Mesangial cell (primary cell): ENCODE results near the gene TRAF7. TPM values are rescaled to one million over a fixed set of nuclear protein-coding genes. Genes with fewer than 3 reads are reported as not detected.

Experiments
- total RNA-seq: library from RNA; depleted of rRNA; stranded (reverse); fragments of >200 nt; gene quantifications from 2 replicates; pipeline ENCODE4 v1.2.3, GENCODE V29; 2015

TRAF7 gene
- 84.1 and 96.6 TPM in 2 replicates for total RNA-seq

GRCh38 chr16:2155091-2155950 is at the start of gene TRAF7:
Gene TRAF7 (plus strand): TSS chr16:2155782. CDS start chr16:2163921, 8,139 bp downstream.

GRCh38 chr16:2135770-2136490 is 19.7 kb upstream of the TRAF7 start, which contains the start of gene PKD1:
Gene PKD1 (minus strand): TSS chr16:2135898. CDS start chr16:2135689, 209 bp downstream.

GRCh38 chr16:2147981-2148671 is 7.5 kb upstream of the TRAF7 start, which contains the start of gene RAB26:
Gene RAB26 (plus strand): TSS chr16:2148625. CDS start chr16:2148784, 159 bp downstream.

GRCh38 chr16:2196162-2196980 is 40.8 kb downstream of the TRAF7 start, which contains the start of gene CASKIN1:
Gene CASKIN1 (minus strand): TSS chr16:2196605. CDS start chr16:2196432, 173 bp downstream.

GRCh38 chr16:2205104-2205966 is 49.8 kb downstream of the TRAF7 start, which contains the start of gene MLST8:
Gene MLST8 (plus strand): TSS chr16:2205454. CDS start chr16:2206086, 632 bp downstream.

GRCh38 chr16:2210386-2211365 is 55.1 kb downstream of the TRAF7 start, which contains the start of gene BRICD5:
Gene BRICD5 (minus strand): TSS chr16:2210863. CDS start chr16:2210833, 30 bp downstream.

GRCh38 chr16:2214719-2214968 is 59.1 kb downstream of the TRAF7 start, which contains the start of gene PGP:
Gene PGP (minus strand): TSS chr16:2214840. CDS start chr16:2214777, 63 bp downstream.

GRCh38 chr16:2223221-2223941 is 67.8 kb downstream of the TRAF7 start, which contains the start of gene E4F1:
Gene E4F1 (plus strand): TSS chr16:2223591. CDS start chr16:2223614, 23 bp downstream.

Other genes with a start within 250 kb of the TRAF7 start
- not detected in 2 replicates for gene HS3ST6, start 237.4 kb upstream of the TRAF7 start, total RNA-seq
- 20.5 and 27.7 TPM in 2 replicates for gene MSRB1, start 212.6 kb upstream of the TRAF7 start, total RNA-seq
- not detected in 2 replicates for gene RPL3L, start 201.1 kb upstream of the TRAF7 start, total RNA-seq
- gene NDUFB10, start 196.2 kb upstream of the TRAF7 start, total RNA-seq = 334 and 388 TPM in 2 replicates
- 4,197 and 4,785 TPM in 2 replicates for gene RPS2, start 191.0 kb upstream of the TRAF7 start, total RNA-seq
- gene RNF151, start 188.9 kb upstream of the TRAF7 start, total RNA-seq = 0.16 TPM in 1 of 2 replicates, not detected in the other
- 56.8 and 104 TPM in 2 replicates for gene TBL3, start 183.7 kb upstream of the TRAF7 start, total RNA-seq
- 0.25 TPM in 1 of 2 replicates, not detected in the other for gene NOXO1, start 174.3 kb upstream of the TRAF7 start, total RNA-seq
- 31.9 and 34.9 TPM in 2 replicates for gene GFER, start 171.6 kb upstream of the TRAF7 start, total RNA-seq
- 4.6 and 10.0 TPM in 2 replicates for gene SYNGR3, start 165.8 kb upstream of the TRAF7 start, total RNA-seq
- 42.7 and 46.6 TPM in 2 replicates for gene ZNF598, start 146.0 kb upstream of the TRAF7 start, total RNA-seq
- 4.4 and 5.7 TPM in 2 replicates for gene NPW, start 136.0 kb upstream of the TRAF7 start, total RNA-seq
- 60.3 and 91.9 TPM in 2 replicates for gene NHERF2, start 128.9 kb upstream of the TRAF7 start, total RNA-seq
- gene NTHL1, start 107.9 kb upstream of the TRAF7 start, total RNA-seq = 45.1 and 63.7 TPM in 2 replicates
- gene TSC2, start 107.8 kb upstream of the TRAF7 start, total RNA-seq = 53.8 and 113 TPM in 2 replicates
- 113 and 120 TPM in 2 replicates for gene PKD1, start 19.9 kb upstream of the TRAF7 start, total RNA-seq
- gene RAB26, start 7.2 kb upstream of the TRAF7 start, total RNA-seq = 0.65 and 5.7 TPM in 2 replicates
- 0.16 and 0.38 TPM in 2 replicates for gene CASKIN1, start 40.8 kb downstream of the TRAF7 start, total RNA-seq
- gene MLST8, start 49.7 kb downstream of the TRAF7 start, total RNA-seq = 129 and 184 TPM in 2 replicates
- 2.1 and 3.8 TPM in 2 replicates for gene BRICD5, start 55.1 kb downstream of the TRAF7 start, total RNA-seq
- gene PGP, start 59.1 kb downstream of the TRAF7 start, total RNA-seq = 13.7 and 41.7 TPM in 2 replicates
- gene E4F1, start 67.8 kb downstream of the TRAF7 start, total RNA-seq = 28.2 and 34.0 TPM in 2 replicates
- 0.51 TPM in 1 of 2 replicates, not detected in the other for gene DNASE1L2, start 80.7 kb downstream of the TRAF7 start, total RNA-seq
- 53.1 and 107 TPM in 2 replicates for gene ECI1, start 95.8 kb downstream of the TRAF7 start, total RNA-seq
- 152 and 250 TPM in 2 replicates for gene RNPS1, start 112.3 kb downstream of the TRAF7 start, total RNA-seq
- 7.8 and 33.0 TPM in 2 replicates for gene ABCA3, start 184.9 kb downstream of the TRAF7 start, total RNA-seq